Kidney epithelial cell (primary cell): ENCODE data around the gene KCNQ2. TPM values are rescaled to one million over a fixed set of nuclear protein-coding genes. Genes with fewer than 3 reads are reported as not detected.

Source experiments
- DNase-seq: peaks from one replicate; pipeline ENCODE4 v3.0.0-alpha.2; 2010; ENCODE audit warnings: low read depth
- H3K27me3 ChIP-seq: 2 replicates; pipeline ENCODE4 v1.6.0; 2011; ENCODE audit warnings: low read length; ENCODE audit not compliant: control insufficient read depth, insufficient read depth
- H3K36me3 ChIP-seq: 2 replicates; pipeline ENCODE4 v1.5.1; 2011; ENCODE audit warnings: low read length; ENCODE audit not compliant: control insufficient read depth, insufficient read depth
- H3K4me3 ChIP-seq: 2 replicates; pipeline ENCODE4 v1.5.1; 2011; ENCODE audit warnings: low read depth, mild to moderate bottlenecking, control low read depth, low read length
- CTCF ChIP-seq: IDR thresholded peaks from 2 replicates; pipeline ENCODE4 v1.5.1; 2011; ENCODE audit warnings: mild to moderate bottlenecking, moderate library complexity, low read length, control low read depth, inconsistent platforms; ENCODE audit not compliant: insufficient read depth, poor library complexity, severe bottlenecking
- total RNA-seq: library from RNA; depleted of rRNA; stranded (reverse); fragments of >200 nt; gene quantifications from 2 replicates; pipeline ENCODE4 v1.2.3, GENCODE V29; 2015

The KCNQ2 gene
- total RNA-seq, 1 donor from 2014 or later: 0.04 TPM

DNA sequence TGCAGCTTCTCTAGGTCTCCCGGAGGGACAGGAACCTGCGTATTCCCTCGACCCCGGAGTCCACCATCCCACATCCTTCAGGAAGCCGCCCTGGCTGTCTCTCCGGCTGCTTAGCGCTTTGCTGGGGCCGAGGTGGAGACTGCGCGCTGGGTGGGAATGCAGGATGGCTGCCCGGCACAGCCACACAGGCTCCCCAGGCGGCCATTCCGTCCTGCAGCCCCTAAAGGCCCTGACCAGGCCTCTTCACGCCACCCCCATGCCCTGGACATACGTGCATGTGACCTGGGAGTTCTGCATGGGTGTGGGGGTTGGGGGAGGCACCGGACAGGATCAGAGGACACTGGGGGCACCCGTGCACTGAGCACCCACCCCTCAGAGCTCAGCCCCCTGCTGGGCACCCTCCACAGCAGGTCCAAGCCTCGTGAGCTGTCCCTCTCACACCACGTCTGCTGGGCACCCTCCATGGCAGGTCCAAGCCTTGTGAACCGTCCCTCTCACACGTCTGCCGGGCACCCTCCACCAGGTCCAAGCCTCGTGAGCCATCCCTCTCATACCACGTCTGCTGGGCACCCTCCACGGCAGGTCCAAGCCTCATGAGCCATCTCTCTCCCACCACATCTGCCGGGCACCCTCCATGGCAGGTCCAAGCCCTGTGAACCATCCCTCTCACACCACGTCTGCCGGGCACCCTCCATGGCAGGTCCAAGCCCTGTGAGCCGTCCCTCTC is 70.9 kb downstream of the KCNQ2 start:
- peaks cover 2% of the 10 kb centered on the region for H3K27me3 ChIP-seq
- H3K4me3 ChIP-seq: no peak overlapping the region
- TF ChIP-seq CTCF: no peak
- DNase-seq: no peak
- H3K36me3 ChIP-seq: no peaks in the 10 kb centered on the region

DNA sequence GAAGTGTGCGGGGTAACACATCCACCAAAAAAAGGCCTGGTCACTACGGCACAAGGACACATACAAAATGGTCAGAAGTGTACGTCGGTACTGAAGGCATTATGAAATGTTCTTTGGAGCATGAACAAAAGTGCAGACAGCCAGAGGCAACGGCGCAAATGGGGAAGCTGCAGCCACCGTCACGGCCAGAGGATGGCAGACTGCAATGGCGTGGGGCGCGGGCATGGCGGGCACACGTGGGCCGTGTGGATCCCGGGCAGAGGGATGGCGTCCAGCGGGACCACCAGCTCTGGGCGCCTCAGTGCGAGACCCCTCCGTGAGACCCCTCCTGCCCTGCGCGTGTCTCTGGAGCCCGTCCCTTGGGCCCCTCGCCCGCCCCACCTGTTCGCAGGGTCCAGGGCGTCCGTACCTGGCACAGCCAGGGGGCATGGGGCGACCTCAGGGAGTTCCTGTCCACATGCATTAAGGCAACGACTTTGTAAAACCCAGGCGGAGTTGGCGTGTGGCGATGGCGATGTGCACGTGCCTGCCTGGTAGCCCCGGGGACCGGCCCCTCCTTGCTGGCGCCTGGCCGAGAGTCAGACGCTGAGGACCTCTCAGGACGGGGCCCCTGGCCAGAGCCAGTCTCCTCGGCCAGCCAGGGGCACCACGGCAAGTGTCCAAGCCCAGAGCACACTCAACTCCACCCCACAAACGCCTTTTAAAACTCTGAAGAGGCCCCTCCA is 71.8 kb downstream of the KCNQ2 start:
- Histone ChIP-seq H3K4me3 (no peak overlapping the region), H3K27me3 (peaks cover 2% of the 10 kb centered on the region), H3K36me3 (no peaks in the 10 kb centered on the region)
- TF ChIP-seq CTCF: no peak
- DNase-seq: no peak

DNA sequence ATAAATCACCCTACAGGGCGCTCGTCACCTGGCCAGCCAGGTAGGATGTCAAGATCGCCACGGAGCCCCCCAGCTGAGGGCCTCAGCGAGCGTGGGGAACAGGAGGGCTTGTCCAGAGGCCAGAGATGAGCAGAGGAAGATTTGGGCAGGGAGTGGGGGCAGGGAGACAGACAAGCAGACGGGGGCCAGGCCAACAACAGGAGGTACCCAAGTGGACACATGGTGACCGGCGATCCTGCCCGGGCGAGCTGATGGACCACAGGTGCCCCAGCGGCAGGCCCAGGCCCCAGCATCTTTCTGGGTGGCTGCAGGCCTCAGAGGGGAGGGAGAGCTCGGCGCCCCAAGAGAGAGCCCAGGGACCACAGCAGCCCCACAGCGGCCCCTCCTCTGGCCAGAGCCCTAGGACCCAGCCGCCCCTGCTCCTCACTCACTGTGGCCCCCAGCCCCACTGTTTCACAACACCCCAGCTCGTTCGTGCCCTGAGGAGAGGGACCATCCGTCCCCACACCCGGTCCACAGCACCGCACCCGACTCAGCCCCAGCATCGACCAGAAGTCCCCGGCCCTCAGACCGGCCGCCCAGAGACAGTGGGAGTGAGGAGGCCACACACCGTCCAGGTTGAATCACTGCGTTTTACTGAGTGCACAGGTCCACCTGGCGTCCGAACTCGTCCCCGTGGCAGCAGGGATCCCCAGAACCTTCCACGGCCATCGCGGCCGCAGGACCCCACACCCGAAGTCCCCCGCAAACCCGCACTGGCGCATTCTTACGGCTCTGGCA is 72.7 kb downstream of the KCNQ2 start:
- Histone ChIP-seq H3K27me3 (peaks cover 4% of the 10 kb centered on the region), H3K36me3 (no peaks in the 10 kb centered on the region), H3K4me3 (no peak overlapping the region)
- no peak for DNase-seq
- no peak for TF ChIP-seq CTCF

- DNase-seq: no peak
- peaks cover 12% of the 10 kb centered on the region for H3K27me3 ChIP-seq
- no peaks in the 10 kb centered on the region for H3K36me3 ChIP-seq
- H3K4me3 ChIP-seq: no peak overlapping the region
- no peak for TF ChIP-seq CTCF
Measured at GRCh38 chr20:63398744-63399514, 73.5 kb downstream of the KCNQ2 start.

GRCh38 chr20:63397946-63398450 is 74.5 kb downstream of the KCNQ2 start:
- Histone ChIP-seq H3K36me3 (no peaks in the 10 kb centered on the region), H3K27me3 (peaks cover 15% of the 10 kb centered on the region), H3K4me3 (no peak overlapping the region)
- DNase-seq: no peak
- no peak for TF ChIP-seq CTCF
